ENCODE measurements around the gene ABHD2. TPM values are rescaled to one million over a fixed set of nuclear protein-coding genes. Genes with fewer than 3 reads are reported as not detected.

Gene ABHD2
- total and polyA plus RNA-seq, 12 donors: 5.6 to 316 (median 135) TPM

- Histone ChIP-seq H3K27me3 (no peaks in the 10 kb centered on the region), H3K4me3 (peak overlapping the region in 2 of 4 donors; percentile 8 to 69), H3K36me3 (replicated peaks in 1 of 2) (no peaks in the 10 kb centered on the region), H3K27ac (peak overlapping the region; percentile 75 to 96 (median 93)), H3K9me3 (replicated peaks in 1 of 3) (no peaks in the 10 kb centered on the region), H3K4me1 (replicated peaks in 1 of 2) (peaks cover 55 to 80% of the 10 kb centered on the region in 2 donors)
- WGBS, 4 donors: 15 to 24% (median 20%) methylated on average over 12 of the region's 12 CpGs
- peak; percentile 68 to 91 (median 83) for DNase-seq
- TF ChIP-seq CTCF (IDR thresholded peaks at IDR 0.05) (no peak), POLR2A (IDR thresholded peaks at IDR 0.05) (peak in 1 of 2 donors; percentile 87)
- intact Hi-C loops (cut with DNase I): no loop called here
Observed at GRCh38 chr15:89090791-89091626, 2.8 kb downstream of the ABHD2 start.

DNA sequence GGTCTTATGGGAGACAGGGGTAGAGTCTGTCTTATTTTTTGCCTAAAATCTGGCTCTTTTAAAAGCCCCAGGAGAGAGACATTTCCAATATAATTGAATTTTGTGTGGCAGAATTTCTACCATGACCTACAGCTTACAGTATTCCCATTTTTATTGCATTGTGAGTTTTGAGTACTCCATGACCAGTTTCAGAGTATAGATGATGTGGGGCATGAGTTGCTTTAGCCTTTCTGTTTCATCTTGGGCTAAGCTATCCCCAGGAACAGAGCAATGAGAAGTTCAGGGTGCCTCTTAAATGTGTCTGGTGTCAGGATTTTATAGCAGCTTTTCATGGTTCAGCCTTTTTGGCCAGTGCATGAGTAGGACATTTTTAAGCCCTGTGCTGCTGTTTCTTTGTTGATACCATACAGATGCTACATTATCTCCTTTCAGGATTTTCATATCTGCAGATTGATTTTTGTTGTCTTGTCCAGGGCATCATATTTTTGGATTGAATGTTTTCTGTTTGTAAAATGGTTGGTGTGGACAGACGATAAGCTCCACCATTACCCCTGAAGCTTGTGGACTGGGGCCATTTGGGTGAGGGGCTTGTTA lies 3.5 kb downstream of the ABHD2 start:
- Histone ChIP-seq H3K27ac (peak overlapping the region; percentile 75 to 96 (median 93)), H3K27me3 (no peaks in the 10 kb centered on the region), H3K9me3 (replicated peaks in 1 of 3) (no peaks in the 10 kb centered on the region), H3K36me3 (replicated peaks in 1 of 2) (no peaks in the 10 kb centered on the region), H3K4me1 (replicated peaks in 1 of 2) (peaks cover 62 to 87% of the 10 kb centered on the region in 2 donors), H3K4me3 (peak overlapping the region in 2 of 4 donors; percentile 8 to 69)
- WGBS, 4 donors: 41 to 64% (median 62%) methylated on average over 1 of the region's 1 CpG
- TF ChIP-seq CTCF (IDR thresholded peaks at IDR 0.05) (no peak), POLR2A (IDR thresholded peaks at IDR 0.05) (no peak)
- intact Hi-C loops (cut with DNase I): no loop called here
- peak in 1 of 7 donors; percentile 11 for DNase-seq

- intact Hi-C loops (cut with DNase I): no loop called here
- Histone ChIP-seq H3K36me3 (replicated peaks in 1 of 2) (no peaks in the 10 kb centered on the region), H3K9me3 (replicated peaks in 1 of 3) (no peaks in the 10 kb centered on the region), H3K27me3 (no peaks in the 10 kb centered on the region), H3K27ac (peak overlapping the region; percentile 75 to 96 (median 93)), H3K4me3 (peak overlapping the region in 1 of 4 donors; percentile 4), H3K4me1 (replicated peaks in 1 of 2) (peaks cover 71 to 96% of the 10 kb centered on the region in 2 donors)
- TF ChIP-seq POLR2A (IDR thresholded peaks at IDR 0.05) (no peak), CTCF (IDR thresholded peaks at IDR 0.05) (no peak)
- DNase-seq: peak in 3 of 7 donors; percentile 43 to 56 (median 47)
- WGBS, 4 donors: 45 to 49% (median 47%) methylated on average over 7 of the region's 7 CpGs
Observed at GRCh38 chr15:89093509-89093908, 5.3 kb downstream of the ABHD2 start.

DNA sequence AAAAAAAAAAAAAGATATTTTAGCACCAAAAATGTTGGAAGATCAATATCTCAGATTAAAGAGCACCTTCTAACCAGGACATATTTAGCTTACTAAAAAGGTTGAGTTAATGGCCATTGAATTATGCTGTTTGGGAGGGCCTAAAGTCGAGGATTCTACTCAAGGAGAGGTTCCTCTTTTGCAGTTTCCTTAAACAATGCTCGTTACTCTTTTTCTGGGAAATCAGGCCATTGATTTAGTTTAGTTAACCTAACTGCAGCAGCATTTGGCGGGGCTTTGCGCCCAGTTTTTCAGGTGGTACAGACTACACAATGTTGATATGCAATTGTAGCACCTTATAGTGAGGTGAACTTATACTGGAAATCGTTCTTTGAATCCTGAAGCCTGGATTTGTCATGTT lies 6.8 kb downstream of the ABHD2 start:
- TF ChIP-seq CTCF (IDR thresholded peaks at IDR 0.05): no peak
- no peak for TF ChIP-seq POLR2A (IDR thresholded peaks at IDR 0.05)
- H3K27ac ChIP-seq: peak overlapping the region in 4 of 5 donors; percentile 2 to 96 (median 86)

More for the DNA sequence above, 6.8 kb downstream of the ABHD2 start:
- peak in 1 of 7 donors; percentile 48 for DNase-seq
- Histone ChIP-seq H3K9me3 (replicated peaks in 1 of 3) (no peaks in the 10 kb centered on the region), H3K4me1 (replicated peaks in 1 of 2) (peaks cover 71 to 91% of the 10 kb centered on the region in 2 donors), H3K27me3 (no peaks in the 10 kb centered on the region), H3K36me3 (replicated peaks in 1 of 2) (peaks cover 0 to under 1% of the 10 kb centered on the region in 2 donors), H3K4me3 (no peak overlapping the region)
- WGBS, 4 donors: 82 to 87% (median 85%) methylated on average over 5 of the region's 5 CpGs
- intact Hi-C loops (cut with DNase I): no loop called here

All from adrenal gland (tissue), 12 donors.